ENCODE results near the gene PRMT5. TPM values are rescaled to one million over a fixed set of nuclear protein-coding genes. Genes with fewer than 3 reads are reported as not detected.

The PRMT5 gene
- total and polyA plus RNA-seq, 2 donors from 2014 or later: 58.7 to 64.2 TPM

DNA sequence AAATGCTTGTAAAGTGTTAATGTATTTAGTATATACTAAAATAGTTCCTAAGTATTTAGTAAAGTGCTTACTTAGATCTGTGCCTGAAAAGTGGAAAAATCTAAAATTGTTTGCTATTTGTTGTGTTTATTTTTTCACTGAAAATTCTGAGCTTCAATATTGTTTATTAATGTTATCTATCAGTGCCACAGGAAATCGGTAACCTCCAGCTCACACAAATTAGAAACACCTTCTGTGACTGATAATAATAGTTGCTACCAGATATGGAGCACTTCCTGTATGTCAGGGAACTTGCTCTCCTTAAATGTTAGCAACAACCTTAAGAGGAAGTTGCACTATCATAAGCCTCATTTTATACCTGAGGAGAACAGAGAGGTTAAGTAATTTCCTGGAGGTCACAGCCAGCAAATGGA is 58.4 kb downstream of the PRMT5 start:
- Histone ChIP-seq H3K36me3 (ENCODE audit: control insufficient read depth in 2 of 3, insufficient read depth in 3 of 3, low read length in 3 of 3) (peaks cover 0 to 29% (median 17%) of the 10 kb centered on the region in 3 donors), H3K4me3 (ENCODE audit: low read length in 3 of 3) (peak overlapping the region; percentile 63 to 92 (median 75)), H3K27ac (ENCODE audit: low read depth in 2 of 2, low read length in 2 of 2) (peak overlapping the region; percentile 98 to 99), H3K9ac (ENCODE audit: low read length in 3 of 3) (peak overlapping the region; percentile 39 to 89 (median 47)), H3K4me1 (ENCODE audit: control insufficient read depth in 2 of 3, insufficient read depth in 2 of 3, low read depth in 1 of 3, low read length in 3 of 3) (peaks cover 6 to 12% (median 6%) of the 10 kb centered on the region in 3 donors), H3K27me3 (ENCODE audit: control insufficient read depth, insufficient read depth, low read length) (no peaks in the 10 kb centered on the region), H3K9me3 (ENCODE audit: control insufficient read depth in 2 of 3, insufficient read depth in 1 of 3, low read length in 3 of 3) (no peaks in the 10 kb centered on the region)
- FAIRE-seq (no peak), DNase-seq (no peak)
- no peak for TF ChIP-seq CTCF (IDR thresholded peaks at IDR 0.05; ENCODE audit: borderline replicate concordance, extremely low read depth, insufficient read depth)
- intact Hi-C loops (cut with DNase I): no loop called here

Other genes starting within 250 kb of the PRMT5 start
- gene OXA1L, start 162.7 kb downstream of the PRMT5 start, total RNA-seq: 80.8 TPM
- gene OXA1L, start 162.7 kb downstream of the PRMT5 start, polyA plus RNA-seq (ENCODE audit: insufficient read depth, low read depth, low replicate concordance): 101 TPM
- gene SLC7A7, start 113.9 kb downstream of the PRMT5 start, total RNA-seq: 26.6 TPM
- gene SLC7A7, start 113.9 kb downstream of the PRMT5 start, polyA plus RNA-seq (ENCODE audit: insufficient read depth, low read depth, low replicate concordance): 235 TPM
- gene MRPL52, start 99.5 kb downstream of the PRMT5 start, total RNA-seq: 74.3 TPM
- gene MRPL52, start 99.5 kb downstream of the PRMT5 start, polyA plus RNA-seq (ENCODE audit: insufficient read depth, low read depth, low replicate concordance): 255 TPM
- gene MMP14, start 92.8 kb downstream of the PRMT5 start, total RNA-seq: 108 TPM
- gene MMP14, start 92.8 kb downstream of the PRMT5 start, polyA plus RNA-seq (ENCODE audit: insufficient read depth, low read depth, low replicate concordance): 30.1 TPM
- gene LRP10, start 57.6 kb downstream of the PRMT5 start, total RNA-seq: 207 TPM
- 74.7 TPM for gene LRP10, start 57.6 kb downstream of the PRMT5 start, polyA plus RNA-seq (ENCODE audit: insufficient read depth, low read depth, low replicate concordance)
- 0.63 TPM for gene REM2, start 46.2 kb downstream of the PRMT5 start, total RNA-seq
- 0.77 TPM for gene REM2, start 46.2 kb downstream of the PRMT5 start, polyA plus RNA-seq (ENCODE audit: insufficient read depth, low read depth, low replicate concordance)
- gene RBM23, start 10.2 kb downstream of the PRMT5 start, total RNA-seq: 93.6 TPM
- 44.8 TPM for gene RBM23, start 10.2 kb downstream of the PRMT5 start, polyA plus RNA-seq (ENCODE audit: insufficient read depth, low read depth, low replicate concordance)
- 38.1 TPM for gene HAUS4, start 27.7 kb upstream of the PRMT5 start, total RNA-seq
- gene HAUS4, start 27.7 kb upstream of the PRMT5 start, polyA plus RNA-seq (ENCODE audit: insufficient read depth, low read depth, low replicate concordance): 35.8 TPM
- 28.5 TPM for gene AJUBA, start 53.2 kb upstream of the PRMT5 start, total RNA-seq
- gene AJUBA, start 53.2 kb upstream of the PRMT5 start, polyA plus RNA-seq (ENCODE audit: insufficient read depth, low read depth, low replicate concordance): 14.6 TPM
- gene C14orf93, start 80.8 kb upstream of the PRMT5 start, total RNA-seq: 9.5 TPM
- gene C14orf93, start 80.8 kb upstream of the PRMT5 start, polyA plus RNA-seq (ENCODE audit: insufficient read depth, low read depth, low replicate concordance): 9.6 TPM
- gene PSMB5, start 105.5 kb upstream of the PRMT5 start, total RNA-seq: 87.1 TPM
- gene PSMB5, start 105.5 kb upstream of the PRMT5 start, polyA plus RNA-seq (ENCODE audit: insufficient read depth, low read depth, low replicate concordance): 190 TPM
- not detected for gene PSMB11, start 112.8 kb upstream of the PRMT5 start, total RNA-seq
- gene PSMB11, start 112.8 kb upstream of the PRMT5 start, polyA plus RNA-seq (ENCODE audit: insufficient read depth, low read depth, low replicate concordance): not detected
- 5.1 TPM for gene CDH24, start 128.1 kb upstream of the PRMT5 start, total RNA-seq
- gene CDH24, start 128.1 kb upstream of the PRMT5 start, polyA plus RNA-seq (ENCODE audit: insufficient read depth, low read depth, low replicate concordance): 5.4 TPM
- 150 TPM for gene ACIN1, start 165.8 kb upstream of the PRMT5 start, total RNA-seq
- gene ACIN1, start 165.8 kb upstream of the PRMT5 start, polyA plus RNA-seq (ENCODE audit: insufficient read depth, low read depth, low replicate concordance): 54.9 TPM
- gene C14orf119, start 166.1 kb upstream of the PRMT5 start, total RNA-seq: 42.8 TPM
- 56.6 TPM for gene C14orf119, start 166.1 kb upstream of the PRMT5 start, polyA plus RNA-seq (ENCODE audit: insufficient read depth, low read depth, low replicate concordance)
- gene CIROP, start 175.6 kb upstream of the PRMT5 start, total RNA-seq: not detected
- not detected for gene CIROP, start 175.6 kb upstream of the PRMT5 start, polyA plus RNA-seq (ENCODE audit: insufficient read depth, low read depth, low replicate concordance)
- gene CEBPE, start 189.9 kb upstream of the PRMT5 start, total RNA-seq: not detected
- not detected for gene CEBPE, start 189.9 kb upstream of the PRMT5 start, polyA plus RNA-seq (ENCODE audit: insufficient read depth, low read depth, low replicate concordance)

Data from kidney (tissue), 14 donors.